Mesenchymal stem cell (in vitro differentiated cells and primary cell): ENCODE data around the gene LAMB3.

Source experiments
- DNase-seq: peaks from one replicate; pipeline ENCODE4 v3.0.0-alpha.2; 2013
- H2AFZ ChIP-seq: one replicate; pipeline ENCODE4 v1.6.1; 2013; ENCODE audit warnings: low read depth, mild to moderate bottlenecking, control low read depth, inconsistent platforms, low read length, moderate library complexity
- H2AK5ac ChIP-seq: 2 replicates; pipeline ENCODE4 v1.6.1; 2013; ENCODE audit warnings: low read length, moderate library complexity, mild to moderate bottlenecking, inconsistent platforms; ENCODE audit not compliant: severe bottlenecking
- H2BK120ac ChIP-seq: one replicate; pipeline ENCODE4 v1.6.1; 2013; ENCODE audit warnings: low read depth, mild to moderate bottlenecking, inconsistent platforms, low read length, moderate library complexity
- H2BK12ac ChIP-seq, 2 experiments: one replicate each; pipeline ENCODE4 v1.6.1; 2013; ENCODE audit warnings: inconsistent platforms in 2 of 2, low read length in 2 of 2, mild to moderate bottlenecking in 2 of 2, moderate library complexity in 2 of 2, control low read depth in 1 of 2
- H2BK15ac ChIP-seq: one replicate; pipeline ENCODE4 v1.6.1; 2013; ENCODE audit warnings: mild to moderate bottlenecking, low read depth, inconsistent platforms; ENCODE audit not compliant: poor library complexity, severe bottlenecking
- H2BK5ac ChIP-seq: 2 replicates; pipeline ENCODE4 v1.6.1; 2013; ENCODE audit warnings: low read depth, mild to moderate bottlenecking, low read length, control low read depth, inconsistent platforms; ENCODE audit not compliant: poor library complexity, severe bottlenecking
- H3K14ac ChIP-seq, 2 experiments: one replicate each; pipeline ENCODE4 v1.6.1; 2013; ENCODE audit warnings: inconsistent platforms in 2 of 2, low read length in 2 of 2, control low read depth in 1 of 2, mild to moderate bottlenecking in 1 of 2, moderate library complexity in 1 of 2
- H3K18ac ChIP-seq, 2 experiments: one replicate each; pipeline ENCODE4 v1.6.1; 2013; ENCODE audit warnings: inconsistent platforms in 2 of 2, low read length in 2 of 2, control low read depth in 1 of 2, low read depth in 1 of 2, mild to moderate bottlenecking in 1 of 2
- H3K23ac ChIP-seq, 2 experiments: one replicate each; pipeline ENCODE4 v1.6.1; 2013; ENCODE audit warnings: inconsistent platforms in 2 of 2, low read length in 2 of 2, mild to moderate bottlenecking in 2 of 2, moderate library complexity in 2 of 2, control low read depth in 1 of 2
- H3K27ac ChIP-seq: 2 replicates; pipeline ENCODE4 v1.5.1; 2013; ENCODE audit warnings: mild to moderate bottlenecking, moderate library complexity, low read length, control low read depth, inconsistent platforms; ENCODE audit not compliant: poor library complexity, severe bottlenecking
- H3K27me3 ChIP-seq, 2 experiments: 2 replicates each; pipeline versions ENCODE4 v1.6.1 to v1.7.0; 2013; ENCODE audit warnings: low read length in 2 of 2, mild to moderate bottlenecking in 2 of 2, moderate library complexity in 2 of 2, control low read depth in 1 of 2, inconsistent platforms in 1 of 2; ENCODE audit not compliant: control insufficient read depth in 1 of 2, insufficient read depth in 1 of 2
- H3K36me3 ChIP-seq, 2 experiments: 2 replicates each; pipeline versions ENCODE4 v1.6.1 to v1.7.0; 2013; ENCODE audit warnings: low read length in 2 of 2, control low read depth in 1 of 2, inconsistent platforms in 1 of 2, low read depth in 1 of 2, mild to moderate bottlenecking in 1 of 2; ENCODE audit not compliant: insufficient read depth in 2 of 2, control insufficient read depth in 1 of 2
- H3K4ac ChIP-seq, 2 experiments: one replicate each; pipeline ENCODE4 v1.6.1; 2013; ENCODE audit warnings: inconsistent platforms in 2 of 2, low read length in 2 of 2, mild to moderate bottlenecking in 2 of 2, moderate library complexity in 2 of 2, control low read depth in 1 of 2, low read depth in 1 of 2
- H3K4me1 ChIP-seq: 2 replicates; pipeline ENCODE4 v1.6.1; 2013; ENCODE audit warnings: low read depth, low read length, control low read depth; ENCODE audit not compliant: control insufficient read depth, insufficient read depth
- H3K4me2 ChIP-seq: 2 replicates; pipeline ENCODE4 v1.6.1; 2013; ENCODE audit warnings: low read length, mild to moderate bottlenecking, inconsistent platforms; ENCODE audit not compliant: poor library complexity, severe bottlenecking
- H3K4me3 ChIP-seq, 2 experiments: 2 replicates each; pipeline versions ENCODE4 v1.5.1 to v1.7.0; 2013; ENCODE audit warnings: low read length in 2 of 2, mild to moderate bottlenecking in 2 of 2, control low read depth in 1 of 2, low read depth in 1 of 2; ENCODE audit not compliant: insufficient read depth in 1 of 2
- H3K79me1 ChIP-seq: replicated peaks from 2 replicates; pipeline ENCODE4 v1.6.1; 2013; ENCODE audit warnings: mild to moderate bottlenecking, control low read depth, low read length, inconsistent platforms; ENCODE audit not compliant: poor library complexity, severe bottlenecking
- H3K9ac ChIP-seq: 2 replicates; pipeline ENCODE4 v1.7.0; 2013; ENCODE audit warnings: mild to moderate bottlenecking, low read length, moderate library complexity
- H3K9me3 ChIP-seq: 2 replicates; pipeline ENCODE4 v1.7.0; 2013; ENCODE audit warnings: mild to moderate bottlenecking, low read length; ENCODE audit not compliant: control insufficient read depth
- H4K8ac ChIP-seq: one replicate; pipeline ENCODE4 v1.6.1; 2013; ENCODE audit warnings: inconsistent platforms, mild to moderate bottlenecking, low read length, moderate library complexity
- H4K91ac ChIP-seq: one replicate; pipeline ENCODE4 v1.6.1; 2013; ENCODE audit warnings: mild to moderate bottlenecking, low read length, inconsistent platforms
- WGBS: methylation state at CpG from one replicate; pipeline ENCODE4 v1.1.7; 2013; ENCODE audit warnings: mixed read lengths; 5-methylcytosine and 5-hydroxymethylcytosine counted together

The LAMB3 gene

DNA sequence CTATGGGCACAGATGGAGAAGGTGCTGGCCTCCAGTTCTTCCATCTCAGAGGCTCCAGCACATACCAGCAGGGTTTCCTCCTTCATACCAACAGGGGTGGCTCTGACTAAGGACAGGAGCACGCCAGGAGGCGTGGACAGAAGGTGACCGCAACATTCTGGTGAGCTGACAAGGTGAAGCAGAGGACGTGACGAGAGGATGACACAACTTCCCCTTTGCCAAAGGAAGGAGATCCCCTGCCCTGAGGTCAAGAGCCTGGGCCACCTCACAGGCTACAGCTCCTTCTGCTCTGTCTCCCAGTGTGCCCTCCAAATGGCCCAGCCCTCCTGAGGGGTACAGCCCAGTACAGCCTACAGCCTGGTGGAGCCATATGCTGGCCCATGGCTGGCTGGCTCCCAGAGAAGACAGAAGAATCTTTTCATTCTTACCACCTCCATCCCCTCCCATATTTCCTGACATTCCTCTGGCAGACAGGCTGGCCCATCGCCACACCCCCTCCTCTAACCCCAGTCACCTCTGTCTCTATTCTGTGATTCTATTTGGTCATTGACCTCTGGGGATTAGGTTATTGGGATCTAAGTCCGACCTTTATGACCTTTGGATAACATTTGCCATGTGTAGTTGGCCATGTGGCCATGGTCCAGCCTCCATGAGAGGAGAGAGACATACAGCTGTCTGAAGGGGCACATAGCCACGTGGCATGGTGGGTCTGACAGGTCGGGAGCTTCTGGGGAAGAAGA is 5.1 kb upstream of the LAMB3 start:
- peak overlapping the region; percentile 86 for H2BK120ac ChIP-seq
- no peak overlapping the region for H3K23ac ChIP-seq
- peak overlapping the region; percentile 75 for H2AK5ac ChIP-seq
- no peak overlapping the region for H3K9ac ChIP-seq
- no peak overlapping the region for H3K14ac ChIP-seq
- H3K18ac ChIP-seq: peak overlapping the region; percentile 49 to 79
- peak overlapping the region; percentile 34 for H2BK15ac ChIP-seq
- H3K27ac ChIP-seq: peak overlapping the region; percentile 7
- H3K4me2 ChIP-seq: no peak overlapping the region
- no peaks in the 10 kb centered on the region for H3K9me3 ChIP-seq
- H3K4me1 ChIP-seq: peaks cover 23% of the 10 kb centered on the region
- peak; percentile 83 for DNase-seq
- no peaks in the 10 kb centered on the region for H3K36me3 ChIP-seq
- peak overlapping the region; percentile 71 for H4K91ac ChIP-seq
- no peak overlapping the region for H2AFZ ChIP-seq
- H3K79me1 ChIP-seq: no peaks in the 10 kb centered on the region
- H4K8ac ChIP-seq: peak overlapping the region; percentile 63
- peak overlapping the region; percentile 66 to 81 for H3K4ac ChIP-seq
- WGBS: 71% methylated on average over 9 of the region's 9 CpGs
- no peaks in the 10 kb centered on the region for H3K27me3 ChIP-seq
- peak overlapping the region; percentile 87 to 88 for H2BK12ac ChIP-seq
- no peak overlapping the region for H3K4me3 ChIP-seq
- H2BK5ac ChIP-seq: no peak overlapping the region

GRCh38 chr1:209655411-209656231 is 3.4 kb upstream of the LAMB3 start:
- H3K79me1 ChIP-seq: no peaks in the 10 kb centered on the region
- no peak overlapping the region for H4K8ac ChIP-seq
- no peaks in the 10 kb centered on the region for H3K27me3 ChIP-seq
- H2BK15ac ChIP-seq: no peak overlapping the region
- no peak overlapping the region for H3K4ac ChIP-seq
- no peak overlapping the region for H3K23ac ChIP-seq
- peak overlapping the region in 1 of 2 experiments; percentile 48 for H3K18ac ChIP-seq
- no peak overlapping the region for H3K4me2 ChIP-seq
- no peak overlapping the region for H3K4me3 ChIP-seq
- H3K9me3 ChIP-seq: no peaks in the 10 kb centered on the region
- no peak overlapping the region for H3K27ac ChIP-seq
- H3K14ac ChIP-seq: peak overlapping the region in 1 of 2 experiments; percentile 44
- H3K36me3 ChIP-seq: no peaks in the 10 kb centered on the region
- H3K4me1 ChIP-seq: peaks cover 33% of the 10 kb centered on the region
- no peak overlapping the region for H2BK5ac ChIP-seq
- H2AFZ ChIP-seq: no peak overlapping the region
- no peak for DNase-seq
- peak overlapping the region; percentile 72 for H4K91ac ChIP-seq
- no peak overlapping the region for H3K9ac ChIP-seq
- H2BK12ac ChIP-seq: peak overlapping the region; percentile 3 to 29
- H2BK120ac ChIP-seq: no peak overlapping the region
- WGBS: 93% methylated on average over 9 of the region's 9 CpGs
- H2AK5ac ChIP-seq: no peak overlapping the region

- Histone ChIP-seq H3K9ac (no peak overlapping the region), H2AK5ac (no peak overlapping the region), H3K4me3 (no peak overlapping the region), H3K36me3 (no peaks in the 10 kb centered on the region), H2BK120ac (no peak overlapping the region), H3K4me2 (no peak overlapping the region), H3K14ac (no peak overlapping the region), H4K91ac (no peak overlapping the region), H3K4me1 (peaks cover 42% of the 10 kb centered on the region), H3K27ac (no peak overlapping the region), H3K79me1 (no peaks in the 10 kb centered on the region), H3K4ac (peak overlapping the region in 1 of 2 experiments; percentile 27), H3K9me3 (no peaks in the 10 kb centered on the region), H2BK12ac (peak overlapping the region; percentile 12 to 38), H2BK5ac (no peak overlapping the region), H2BK15ac (no peak overlapping the region), H2AFZ (no peak overlapping the region), H3K23ac (no peak overlapping the region), H3K18ac (no peak overlapping the region), H3K27me3 (no peaks in the 10 kb centered on the region), H4K8ac (no peak overlapping the region)
- no peak for DNase-seq
- 98% methylated on average over 7 of the region's 7 CpGs for WGBS
These were observed 1.7 kb upstream of the LAMB3 start for GRCh38 chr1:209653915-209654351.

- Histone ChIP-seq H3K18ac (peak overlapping the region in 1 of 2 experiments; percentile 77), H3K36me3 (no peaks in the 10 kb centered on the region), H3K9me3 (no peaks in the 10 kb centered on the region), H3K79me1 (no peaks in the 10 kb centered on the region), H2AFZ (no peak overlapping the region), H3K4me2 (no peak overlapping the region), H3K4me3 (no peak overlapping the region), H2BK12ac (peak overlapping the region; percentile 32 to 90), H2BK120ac (peak overlapping the region; percentile 4), H3K14ac (no peak overlapping the region), H2AK5ac (peak overlapping the region; percentile 27), H3K27ac (peak overlapping the region; percentile 41), H3K4me1 (peaks cover 47% of the 10 kb centered on the region), H3K23ac (no peak overlapping the region), H2BK15ac (no peak overlapping the region), H3K27me3 (no peaks in the 10 kb centered on the region), H3K9ac (no peak overlapping the region), H2BK5ac (no peak overlapping the region), H3K4ac (no peak overlapping the region), H4K91ac (peak overlapping the region; percentile 41), H4K8ac (no peak overlapping the region)
- 74% methylated on average over 3 of the region's 3 CpGs for WGBS
- peak; percentile 57 for DNase-seq
These were observed 712 bp upstream of the LAMB3 start for GRCh38 chr1:209652873-209653401.
